Dedifferentiated amniotic fluid mesenchymal stem cell (primary cell): Measurements from ENCODE around the gene TBCD.

Source experiments
- DNase-seq: peaks from one replicate; pipeline ENCODE4 v3.0.0-alpha.2; 2016; ENCODE audit errors: extremely low spot score

The TBCD gene

DNA sequence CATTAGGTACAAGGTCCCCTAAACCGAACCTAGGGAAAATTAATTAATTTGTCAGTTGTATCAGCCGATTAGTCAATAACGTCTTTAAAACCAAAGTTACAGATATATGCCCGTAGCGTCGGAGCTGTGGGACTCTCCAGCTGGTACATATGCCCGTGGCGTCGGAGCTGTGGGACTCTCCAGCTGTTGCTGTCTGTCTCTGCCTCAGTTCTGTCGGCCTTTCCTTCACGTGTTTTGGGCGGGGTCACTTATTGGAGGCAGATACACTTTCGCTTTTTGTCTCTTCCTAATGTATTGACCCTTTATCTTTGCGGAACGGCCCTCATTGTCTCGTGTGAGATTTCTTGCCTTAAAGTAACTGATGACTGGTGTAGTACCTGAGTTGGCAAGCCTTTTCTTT, 150.0 kb downstream of the TBCD start:
- DNase-seq = no peak

DNA sequence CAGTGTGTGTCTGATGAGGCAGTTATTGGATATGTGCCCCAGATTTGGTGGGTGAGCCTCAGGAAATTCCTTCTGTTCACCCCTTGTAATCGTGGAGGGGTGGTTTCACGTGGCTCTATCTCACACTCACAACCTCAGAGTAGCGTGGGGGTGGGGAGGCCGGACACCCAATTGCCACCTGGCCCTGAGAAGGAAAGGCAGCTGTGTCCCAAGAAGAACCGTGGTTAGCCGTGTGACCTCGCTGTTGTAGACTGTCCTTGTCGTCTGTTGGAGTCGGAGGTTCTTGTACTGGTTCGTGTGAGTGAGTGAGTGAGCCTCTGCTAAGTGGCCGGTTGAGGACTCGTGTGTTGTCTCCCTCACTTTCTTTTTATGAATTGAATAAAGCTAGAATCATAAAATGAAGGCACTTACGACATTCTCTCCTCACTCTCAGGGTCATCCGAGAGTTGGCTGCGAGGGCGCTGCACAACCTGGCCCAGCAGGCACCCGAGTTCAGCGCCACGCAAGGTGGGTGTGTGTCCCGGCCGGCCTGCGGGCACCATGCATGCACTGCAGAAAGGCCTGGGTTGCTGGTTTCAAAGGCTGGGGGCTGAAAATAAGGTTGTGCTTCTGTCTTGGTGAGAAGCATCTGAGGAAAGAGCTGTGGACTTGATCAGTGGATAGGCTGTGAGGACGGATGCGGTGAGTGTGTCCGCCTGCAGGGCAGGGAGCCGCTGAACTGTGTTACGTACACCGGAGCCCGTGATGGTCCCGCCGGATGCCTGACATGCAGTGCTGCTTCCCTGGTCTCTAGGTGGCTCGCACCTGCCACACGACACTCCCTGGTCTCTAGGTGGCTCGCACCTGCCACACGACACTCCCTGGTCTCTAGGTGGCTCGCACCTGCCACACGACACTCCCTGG, 151.4 kb downstream of the TBCD start:
- no peak for DNase-seq

DNA sequence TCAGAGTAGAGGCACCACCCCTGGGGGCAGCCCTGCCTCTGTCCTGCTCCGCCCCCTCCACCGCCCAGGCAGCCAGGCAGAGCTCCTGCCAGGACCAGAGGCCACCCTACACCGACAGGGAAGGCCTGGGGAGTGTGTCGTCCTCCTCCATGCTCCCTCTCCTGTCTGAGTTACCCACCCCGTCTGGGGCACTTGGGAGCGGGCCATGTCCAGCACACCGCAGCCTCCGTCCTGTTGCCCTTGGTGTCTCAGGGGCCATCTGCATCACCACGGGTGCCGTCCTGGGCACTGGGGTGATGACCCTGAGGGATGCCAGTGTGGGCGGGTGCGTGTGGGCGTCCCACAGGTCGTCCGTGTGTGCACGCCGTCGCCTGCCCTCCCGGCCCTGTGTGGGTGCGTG, 153.3 kb downstream of the TBCD start:
- no peak for DNase-seq

DNA sequence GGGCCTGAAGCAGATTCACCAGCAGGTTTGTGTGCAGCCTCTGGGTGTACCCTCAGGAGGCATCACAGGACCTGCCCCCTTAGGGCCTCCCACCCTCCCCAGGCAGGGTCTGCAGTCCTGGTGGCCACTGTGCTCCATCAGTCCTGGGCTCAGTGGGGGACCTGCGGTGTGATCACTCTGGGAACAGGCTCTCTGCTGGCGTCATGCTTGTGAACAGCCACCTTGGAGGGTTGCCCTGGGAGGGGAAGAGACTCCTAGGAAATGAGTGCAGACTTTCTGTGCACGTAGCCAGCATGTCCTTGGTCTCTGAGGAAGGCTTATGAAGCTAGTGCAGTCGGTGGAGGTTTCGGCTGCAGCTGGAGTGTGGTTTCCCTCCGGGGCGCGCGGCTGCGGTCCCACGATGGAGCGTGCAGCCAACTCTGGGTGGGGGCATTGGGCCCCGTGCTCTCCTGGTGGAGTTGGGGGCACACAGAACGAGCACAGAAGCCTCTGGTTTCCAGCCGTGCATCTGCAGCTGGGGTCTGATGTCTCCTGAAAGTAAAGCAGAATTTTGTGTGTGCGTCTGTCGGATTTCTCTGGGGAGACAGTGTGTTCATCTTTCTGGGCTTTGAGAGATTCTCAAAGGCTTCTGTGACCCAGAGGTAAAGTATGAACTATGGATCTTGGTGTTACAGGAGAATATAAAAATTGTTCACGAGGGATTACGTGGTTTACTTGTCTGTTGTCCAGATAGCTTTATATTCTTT, 156.1 kb downstream of the TBCD start:
- DNase-seq = no peak

DNA sequence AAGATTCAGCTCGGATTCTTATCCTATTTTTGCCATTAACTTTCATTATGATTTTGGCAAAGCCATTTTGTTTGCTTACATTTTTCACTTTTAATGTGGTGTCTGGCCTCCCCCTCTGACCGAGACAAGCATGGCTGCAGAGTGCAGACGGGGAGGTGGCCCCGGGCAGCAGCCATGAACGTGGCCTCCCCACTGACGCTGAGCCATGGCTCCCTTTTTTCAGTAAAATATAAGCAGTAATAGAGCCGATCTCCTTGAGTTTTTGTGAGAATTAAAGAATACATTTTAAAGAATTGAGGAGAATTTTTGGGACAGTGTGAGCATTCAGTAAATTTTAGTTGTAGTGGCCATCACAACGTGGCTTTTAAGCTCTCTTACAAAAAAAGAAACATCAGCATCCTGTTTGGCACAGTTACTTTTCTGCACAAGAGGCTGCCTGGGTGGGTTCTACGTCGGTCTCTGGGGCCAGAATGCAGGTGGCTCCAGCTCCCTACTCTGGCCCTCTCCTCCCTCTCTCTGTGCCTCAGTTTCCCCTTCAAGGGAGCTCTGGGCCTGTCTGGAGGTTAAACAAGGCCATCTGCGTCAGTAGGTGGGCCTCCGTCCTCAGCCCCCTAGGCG, 156.8 kb downstream of the TBCD start:
- no peak for DNase-seq

DNA sequence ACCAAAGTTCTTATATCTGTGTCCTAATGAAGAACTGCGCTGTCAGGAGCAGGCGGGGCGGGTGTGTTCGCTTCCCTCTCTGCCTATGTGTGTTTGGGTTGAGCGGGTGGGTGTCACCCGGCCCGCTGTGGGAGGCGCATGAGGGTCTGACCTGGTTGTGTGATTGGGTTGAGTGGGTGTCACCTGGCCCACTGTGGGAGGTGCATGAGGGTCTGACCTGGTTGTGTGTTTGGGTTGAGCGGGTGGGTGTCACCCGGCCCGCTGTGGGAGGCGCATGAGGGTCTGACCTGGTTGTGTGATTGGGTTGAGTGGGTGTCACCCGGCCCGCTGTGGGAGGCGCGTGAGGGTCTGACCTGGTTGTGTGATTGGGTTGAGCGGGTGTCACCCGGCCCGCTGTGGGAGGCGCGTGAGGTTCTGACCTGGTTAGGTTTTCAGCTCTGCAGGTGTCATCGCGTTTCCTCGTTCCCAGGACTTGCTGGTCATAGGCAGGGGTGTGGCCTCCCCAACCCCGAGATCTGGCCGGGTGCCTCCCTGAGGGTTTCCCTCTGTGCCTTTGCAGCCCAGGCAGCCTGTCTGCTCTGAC, 157.5 kb downstream of the TBCD start:
- no peak for DNase-seq

DNA sequence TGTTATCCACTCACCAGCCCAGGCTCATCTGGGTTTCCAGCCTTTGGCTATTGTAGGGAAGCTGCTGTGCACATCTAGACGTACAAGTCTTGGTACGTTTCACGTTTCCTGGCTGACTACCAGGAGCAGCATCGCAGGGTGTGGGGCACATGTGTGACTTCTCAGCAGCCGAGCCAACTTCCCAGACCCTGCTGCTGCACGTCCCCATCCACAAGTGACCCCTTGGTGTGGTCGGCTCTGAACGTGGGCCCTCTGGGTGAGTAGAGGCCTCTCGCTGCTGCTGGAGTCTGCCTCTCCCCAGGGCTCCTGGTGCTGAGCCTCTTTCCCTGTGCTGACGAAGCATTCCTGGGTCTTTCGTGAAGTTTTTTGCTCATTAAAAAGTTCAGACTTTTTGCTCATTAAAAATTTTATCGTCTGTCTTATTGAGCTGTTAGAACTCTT, 158.2 kb downstream of the TBCD start:
- no peak for DNase-seq

DNA sequence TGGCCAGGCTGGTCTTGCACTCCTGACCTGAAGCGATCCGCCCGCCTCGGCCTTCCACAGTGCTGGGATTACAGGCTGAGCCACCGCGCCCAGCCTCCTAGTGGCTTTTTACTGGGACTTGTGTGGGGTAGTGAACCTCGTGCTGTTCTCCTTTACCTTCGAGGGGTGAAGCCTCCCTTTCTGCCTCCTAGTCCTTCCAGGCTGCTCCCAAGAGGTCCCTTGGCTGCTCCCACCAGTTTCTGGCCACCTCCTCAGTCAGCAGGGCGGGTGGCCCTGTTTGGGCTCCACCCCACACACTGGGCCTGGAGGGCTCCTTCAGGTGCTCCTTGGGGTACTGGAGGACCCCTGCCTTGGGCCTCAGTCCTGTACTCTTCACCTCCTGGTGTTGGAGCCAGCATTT, 158.9 kb downstream of the TBCD start:
- DNase-seq = no peak

DNA sequence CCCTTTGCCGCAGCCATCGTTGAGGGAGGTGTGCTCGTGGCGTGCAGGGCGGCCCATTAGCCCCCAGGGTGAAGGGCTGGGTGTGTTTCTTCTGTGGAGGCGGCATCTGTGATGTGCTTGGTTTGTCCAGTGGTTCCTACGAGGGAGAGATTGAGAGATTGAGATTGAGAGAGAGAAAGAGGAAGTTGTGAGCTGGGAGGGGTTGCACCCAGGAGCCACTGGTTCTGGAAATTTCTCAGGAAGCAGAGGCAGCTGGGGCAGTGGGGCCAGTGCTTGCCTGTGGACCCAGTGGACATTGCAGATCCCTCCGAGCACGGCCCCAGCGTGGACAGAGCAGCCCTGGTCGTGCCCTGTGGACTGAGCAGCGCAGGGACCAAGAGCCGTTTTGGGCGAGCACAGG, 160.0 kb downstream of the TBCD start:
- DNase-seq = no peak

DNA sequence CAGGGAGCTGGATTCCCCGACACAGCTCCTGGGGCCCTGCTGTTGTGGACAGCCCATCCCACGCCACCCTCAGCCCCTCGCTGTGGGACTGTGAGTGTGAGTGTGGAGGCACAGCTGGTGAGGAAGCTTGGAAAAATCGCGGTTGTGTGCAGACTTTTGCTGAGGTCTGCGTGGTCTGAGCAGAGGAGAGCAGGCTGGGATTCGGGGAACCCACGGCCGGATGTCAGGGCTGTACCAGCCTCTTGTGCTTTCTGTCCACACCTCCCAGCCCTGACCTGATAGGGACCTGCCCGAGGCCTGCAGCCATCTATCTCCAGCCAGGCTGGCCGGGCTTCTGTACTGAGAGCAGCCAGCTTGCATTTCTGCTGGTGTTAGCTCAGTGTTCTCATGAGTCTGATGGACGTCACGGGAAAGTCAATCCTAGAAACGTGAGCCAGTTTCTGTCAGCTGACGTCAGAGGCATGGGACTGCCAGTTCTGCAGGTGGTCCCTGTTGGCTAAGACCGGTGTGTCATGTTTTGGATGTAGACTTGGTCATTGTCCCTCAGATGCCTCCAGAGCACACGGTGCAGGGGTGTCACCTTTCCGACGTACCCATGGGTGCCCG, 160.7 kb downstream of the TBCD start:
- DNase-seq = no peak

DNA sequence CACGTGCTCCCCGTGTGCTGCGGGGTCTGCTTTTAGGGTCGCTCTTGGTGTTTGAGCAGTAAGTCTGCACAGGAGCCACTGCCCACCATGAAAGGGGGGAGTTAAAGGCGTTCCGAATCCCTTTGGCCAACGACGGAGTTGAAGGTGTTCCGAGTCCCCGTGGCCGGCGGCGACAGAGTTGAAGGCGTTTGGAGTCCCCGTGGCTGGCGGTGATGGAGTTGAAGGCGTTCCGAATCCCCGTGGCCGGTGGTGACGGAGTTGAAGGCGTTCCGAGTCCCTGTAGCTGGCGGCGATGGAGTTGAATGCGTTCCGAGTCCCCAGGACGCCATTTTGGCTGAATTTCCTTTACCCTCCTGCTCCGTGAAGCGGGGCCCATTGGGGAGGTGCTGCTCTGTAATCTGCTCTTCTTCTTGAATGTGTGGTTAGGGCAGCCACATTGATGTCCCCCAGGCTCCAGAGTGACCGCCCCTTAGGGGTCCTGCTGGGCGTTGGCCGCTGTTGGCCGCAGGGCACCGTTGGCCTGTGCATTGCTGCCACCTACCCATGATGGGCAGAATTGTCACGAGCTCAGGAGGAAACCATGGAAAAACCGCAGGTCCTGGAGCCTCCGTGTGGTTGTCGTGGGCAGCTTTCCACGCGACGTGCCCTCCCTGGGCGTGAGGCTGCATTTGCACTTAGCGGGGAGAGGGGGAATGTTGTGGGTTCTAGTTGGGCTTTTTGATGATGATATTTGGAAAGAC, 161.6 kb downstream of the TBCD start:
- DNase-seq = no peak

DNA sequence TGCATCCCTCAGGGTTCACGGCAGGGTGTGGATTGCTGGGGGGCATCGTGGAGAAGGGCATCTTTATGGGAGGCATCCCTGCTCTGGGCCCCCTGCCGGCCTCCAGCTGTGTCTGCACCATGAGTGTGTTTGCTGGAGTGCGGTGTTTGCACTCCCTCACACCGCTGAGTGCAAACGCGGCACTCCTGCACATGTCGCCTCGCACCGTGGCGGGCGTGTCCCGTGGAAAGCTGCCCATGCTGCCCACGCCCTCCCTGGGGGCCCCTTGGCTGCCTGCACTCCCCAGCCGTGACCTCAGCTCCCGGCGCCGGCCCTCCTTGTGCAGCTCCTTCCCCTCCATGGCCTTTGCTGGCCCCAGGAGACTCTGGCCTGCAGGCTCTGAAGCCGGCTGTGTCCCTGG, 162.5 kb downstream of the TBCD start:
- DNase-seq = no peak

DNA sequence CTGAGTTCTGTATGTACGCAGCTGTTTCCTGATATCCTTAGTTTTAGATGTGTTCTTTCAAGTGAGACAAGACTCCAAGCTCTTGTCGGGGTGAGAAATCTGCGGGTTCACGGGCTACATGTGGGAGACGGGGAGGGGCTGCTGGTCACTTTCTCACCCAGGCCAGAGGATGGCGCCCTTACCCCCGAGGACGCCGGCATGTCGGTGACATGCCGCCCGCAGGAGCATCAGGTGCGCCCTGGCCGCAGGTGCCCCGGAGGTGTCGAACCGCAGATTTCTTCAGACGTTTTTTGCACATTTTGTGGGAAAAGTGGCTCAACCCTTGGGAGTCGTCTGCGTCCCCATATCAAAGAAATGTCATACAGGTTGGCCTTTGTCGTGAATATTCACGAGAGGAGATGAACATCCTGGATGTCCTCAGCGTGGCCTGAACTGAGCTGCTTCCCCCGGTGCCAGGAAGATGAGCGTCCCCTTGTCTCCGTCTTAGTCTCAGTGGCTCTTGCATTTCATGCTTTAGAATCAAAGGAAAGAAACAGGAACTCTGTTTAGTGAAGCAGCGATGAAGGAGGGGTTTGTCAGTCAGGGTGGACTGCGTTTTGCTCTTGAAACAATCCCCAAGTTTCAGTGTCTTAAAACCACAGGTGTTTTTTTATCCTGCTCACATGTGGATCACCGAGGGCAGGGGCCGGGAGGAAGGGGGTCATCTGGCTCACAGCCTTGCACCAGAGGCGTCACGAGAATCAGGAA, 163.3 kb downstream of the TBCD start:
- DNase-seq = no peak

DNA sequence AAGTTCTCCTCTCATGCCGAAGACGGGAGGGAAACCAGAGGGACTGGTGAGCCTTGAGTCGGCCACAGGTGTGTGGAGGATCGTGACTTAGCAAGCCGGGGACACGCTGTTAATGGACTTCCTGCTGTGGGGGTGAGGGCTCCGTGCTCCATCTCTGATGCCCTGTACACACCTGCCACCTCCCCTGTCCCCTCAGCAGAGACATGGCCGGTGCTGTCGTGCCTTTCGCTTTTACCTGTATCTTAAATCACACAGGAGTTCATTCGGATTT, 163.8 kb downstream of the TBCD start:
- no peak for DNase-seq

DNA sequence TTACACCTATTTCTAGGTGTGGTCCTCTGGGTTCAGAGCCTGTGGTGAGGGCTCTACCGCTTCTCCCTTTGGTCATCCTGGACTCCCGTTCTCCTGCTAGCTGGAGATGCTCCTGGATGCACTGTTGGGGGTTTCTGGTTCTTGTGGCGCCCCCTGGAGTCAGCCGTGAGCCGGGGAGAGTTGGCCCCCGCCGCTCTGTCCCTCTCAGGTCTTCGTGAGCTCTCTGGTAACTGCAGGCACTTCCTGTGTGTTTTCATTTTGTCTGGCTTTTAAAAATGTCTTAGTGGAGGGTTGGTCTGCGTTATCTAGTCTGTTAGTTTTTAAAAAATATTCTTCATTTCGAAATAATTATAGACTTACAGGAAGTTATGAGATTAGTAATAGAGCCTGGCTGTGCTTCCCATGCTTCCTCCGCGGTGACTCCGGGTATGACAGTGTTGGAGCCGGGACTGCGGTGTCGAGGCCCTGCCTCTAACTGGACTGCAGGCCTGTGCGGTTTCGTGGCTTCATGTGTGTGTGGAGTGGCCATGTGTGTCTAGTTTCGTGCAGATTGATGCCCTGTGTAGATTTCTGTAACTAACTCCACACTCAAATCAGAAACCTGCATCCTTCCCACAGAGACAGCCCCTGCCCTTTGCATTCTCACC, 166.0 kb downstream of the TBCD start:
- no peak for DNase-seq

DNA sequence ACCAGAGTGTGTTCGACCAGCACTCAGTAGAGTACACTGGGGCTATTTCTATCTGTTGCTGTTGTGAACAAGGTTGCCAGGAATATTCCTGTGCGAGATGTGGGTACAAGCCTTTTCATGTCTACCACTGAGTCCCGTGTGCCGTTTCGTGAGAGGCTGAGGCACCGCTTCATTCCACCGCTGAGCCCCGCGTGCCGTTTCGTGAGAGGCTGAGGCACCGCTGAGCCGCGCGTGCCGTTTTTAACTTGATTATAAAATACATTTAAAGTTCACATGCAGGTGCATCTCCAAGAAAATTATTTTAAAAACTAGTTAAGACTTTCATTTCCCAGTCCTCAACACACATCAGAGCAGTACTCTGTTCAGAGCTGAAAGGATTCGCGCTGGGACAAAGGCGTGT, 166.6 kb downstream of the TBCD start:
- no peak for DNase-seq

DNA sequence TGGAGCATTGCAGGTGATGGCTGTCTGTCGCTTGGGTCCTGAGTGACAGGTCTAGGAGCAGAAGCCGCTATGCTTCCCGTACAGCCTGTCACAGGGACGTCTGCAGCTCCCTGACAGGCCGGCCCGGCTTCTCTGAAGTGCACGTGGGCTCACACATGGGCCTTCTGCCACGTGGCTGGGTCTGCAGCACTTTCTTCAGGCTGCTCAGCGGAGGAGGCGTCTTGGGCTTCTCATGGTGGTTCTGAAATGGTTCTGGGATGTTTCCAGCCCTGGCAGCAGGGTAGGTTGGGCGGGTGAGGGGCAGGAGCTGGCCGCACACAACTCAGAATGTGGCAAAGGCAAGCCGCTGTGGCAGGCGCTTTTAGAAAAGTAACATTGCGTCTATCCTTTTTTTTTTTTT, 168.3 kb downstream of the TBCD start:
- no peak for DNase-seq

DNA sequence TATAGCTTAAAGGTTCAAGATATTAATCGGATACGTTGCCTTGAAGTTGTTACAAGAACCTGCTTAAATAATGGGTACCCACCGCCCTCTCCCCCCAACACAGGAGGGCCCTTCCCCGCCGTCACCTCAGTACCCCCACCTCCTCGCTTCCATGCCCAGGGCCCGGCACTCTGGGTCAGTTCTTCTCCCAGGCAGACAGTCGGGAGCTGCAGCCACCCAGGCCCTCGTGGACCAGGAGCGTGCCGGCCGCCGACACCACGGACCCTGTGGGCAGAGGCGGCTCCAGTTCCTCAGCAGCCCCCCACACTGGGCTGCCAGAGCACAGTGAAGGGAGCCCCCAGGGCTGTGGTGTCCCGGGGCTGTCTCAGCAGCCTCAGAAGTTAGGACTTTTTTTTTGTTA, 168.8 kb downstream of the TBCD start:
- DNase-seq = no peak

DNA sequence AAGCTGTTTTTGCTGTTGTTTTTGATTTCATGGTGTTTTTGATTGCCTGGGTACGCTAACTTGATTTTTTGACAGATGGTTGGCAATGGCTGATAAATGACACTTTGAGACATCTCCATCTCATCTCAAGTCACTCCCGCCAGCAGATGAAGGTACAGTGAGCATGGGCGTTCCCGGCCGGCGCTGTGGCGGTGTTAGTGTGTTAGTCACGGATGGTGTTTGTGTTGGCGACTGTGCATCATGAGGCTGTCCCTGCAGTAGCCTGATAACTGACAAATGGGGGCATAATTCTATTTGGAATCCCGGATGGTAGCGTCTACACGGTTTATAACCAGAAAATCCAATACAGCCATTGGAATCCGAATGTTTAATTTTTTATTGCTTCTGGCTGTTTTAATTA, 169.6 kb downstream of the TBCD start:
- no peak for DNase-seq

DNA sequence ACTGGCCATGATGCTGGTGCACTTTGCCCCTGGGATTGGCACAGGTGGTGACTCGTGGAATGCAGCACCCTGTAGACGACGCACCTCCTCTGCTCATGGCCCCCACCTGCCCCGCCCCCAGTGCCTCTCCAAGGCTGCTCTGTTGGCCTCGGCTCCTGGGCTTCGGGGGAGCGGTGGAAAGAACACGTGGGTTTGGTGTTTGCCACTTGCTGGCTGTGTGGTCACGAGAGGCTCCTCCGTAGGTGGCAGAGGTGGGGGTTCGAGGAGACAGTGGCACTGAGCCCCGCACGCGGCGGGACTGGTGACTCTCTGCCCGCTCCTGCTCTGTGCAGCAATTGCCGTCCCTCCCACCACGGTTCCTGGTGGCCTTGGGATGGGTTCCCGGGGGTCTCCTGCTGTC, 170.8 kb downstream of the TBCD start:
- DNase-seq = no peak
